ENCODE results near the gene ZNF512B.
A peak's percentile ranks its signal among the peaks of the same experiment; 100 is the strongest.
"Not testable (repeated sequence)": the region's sequence is repeated elsewhere in the genome, so short reads cannot be mapped to it uniquely, and the experiment has no call there.

The ZNF512B gene

GRCh38 chr20:63969838-63970713 lies at the start of gene ZNF512B:
TSS of gene ZNF512B (minus strand) at chr20:63969930. CDS start at chr20:63967950, 1,980 bp downstream.
- peak; percentile 61 for DNase-seq (ENCODE audit: low spot score)

DNA sequence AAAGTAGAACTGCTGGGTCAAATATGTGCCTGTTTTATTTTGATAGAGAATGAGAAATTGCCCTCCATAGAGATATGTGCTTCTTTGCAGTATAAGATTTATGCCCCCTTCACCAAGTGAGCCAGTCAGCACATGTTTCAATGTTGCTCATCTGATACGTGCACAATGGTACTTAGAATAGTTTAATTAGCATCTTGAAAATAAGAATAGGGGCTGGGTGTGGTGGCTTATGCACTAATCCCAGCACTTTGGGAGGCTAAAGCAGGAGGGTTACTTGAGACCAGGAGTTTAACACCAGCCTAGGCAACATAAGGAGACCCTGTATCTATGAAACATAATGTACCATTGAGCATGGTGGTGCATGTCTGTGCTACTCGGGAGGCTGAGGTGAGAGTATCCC lies 45.9 kb upstream of the ZNF512B start:
- DNase-seq (ENCODE audit: low spot score) = no peak

GRCh38 chr20:64012385-64013154 lies 42.8 kb upstream of the ZNF512B start:
- not testable (repeated sequence) for DNase-seq (ENCODE audit: low spot score)

DNA sequence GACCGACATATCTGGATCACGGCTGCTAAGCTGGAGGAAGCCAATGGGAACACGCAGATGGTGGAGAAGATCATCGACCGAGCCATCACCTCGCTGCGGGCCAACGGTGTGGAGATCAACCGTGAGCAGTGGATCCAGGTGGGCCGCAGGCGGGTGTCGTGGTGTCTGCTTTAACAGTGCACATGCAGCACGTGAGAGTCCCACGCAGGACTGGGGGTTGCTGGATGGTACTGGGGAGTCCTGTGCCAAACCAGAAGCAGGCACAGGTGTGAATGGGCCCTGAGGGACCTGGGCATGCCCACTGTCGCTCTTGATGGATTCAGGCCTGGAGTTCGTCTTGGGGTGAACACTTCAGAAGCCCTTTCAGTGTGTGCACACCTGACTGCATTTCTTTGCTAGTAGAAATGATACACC lies 41.6 kb upstream of the ZNF512B start:
- no peak for DNase-seq (ENCODE audit: low spot score)

DNA sequence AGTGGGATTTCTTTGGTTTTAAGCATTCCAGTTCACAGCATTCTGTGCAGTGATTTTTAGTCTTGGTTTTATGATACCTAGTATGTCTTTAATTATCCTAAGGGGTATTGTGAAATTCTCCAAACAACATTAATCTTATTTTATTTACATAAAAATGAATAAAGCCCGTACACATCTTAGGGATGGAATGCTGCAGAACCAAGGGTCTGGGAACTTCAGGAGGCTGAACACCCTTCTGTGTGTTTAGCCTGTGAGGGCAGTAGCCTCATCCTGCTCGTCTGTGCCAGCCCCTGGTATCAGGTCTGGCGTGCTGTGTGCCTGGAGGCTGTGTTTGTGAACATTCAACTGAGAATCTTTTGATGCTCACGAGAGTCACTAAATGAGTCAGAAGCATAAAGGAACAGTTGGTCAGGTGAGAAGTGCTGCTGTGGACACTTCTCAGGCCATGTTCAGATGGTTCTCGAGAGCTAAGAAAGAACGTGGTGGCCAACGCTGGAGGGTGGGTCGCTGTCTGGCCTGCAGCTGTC lies 41.0 kb upstream of the ZNF512B start:
- DNase-seq (ENCODE audit: low spot score) = no peak

DNA sequence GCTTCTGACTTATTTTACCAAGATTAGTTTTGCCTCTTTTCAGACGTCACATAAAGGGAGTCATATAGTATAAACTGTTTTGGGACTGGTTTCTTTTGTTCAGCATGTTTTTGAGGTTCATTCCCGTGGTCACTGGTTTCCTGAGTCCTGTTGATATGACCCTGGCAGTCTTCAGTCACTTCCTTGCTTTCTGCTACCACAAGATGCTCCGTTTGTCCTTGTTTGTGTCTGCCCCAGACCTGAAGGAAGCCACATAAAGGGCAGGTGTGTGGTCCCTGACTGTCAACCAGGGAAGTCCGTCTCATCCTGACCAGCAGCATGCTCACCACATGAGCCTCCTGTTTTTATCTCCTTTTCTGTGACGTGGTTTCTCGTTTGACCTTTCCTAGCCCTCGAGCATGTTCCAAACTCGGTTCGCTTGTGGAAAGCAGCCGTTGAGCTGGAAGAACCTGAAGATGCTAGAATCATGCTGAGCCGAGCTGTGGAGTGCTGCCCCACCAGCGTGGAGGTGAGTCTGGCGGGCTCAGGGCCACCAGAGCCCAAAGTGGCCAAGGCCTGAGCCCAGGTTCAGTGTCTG lies 40.2 kb upstream of the ZNF512B start:
- no peak for DNase-seq (ENCODE audit: low spot score)

DNA sequence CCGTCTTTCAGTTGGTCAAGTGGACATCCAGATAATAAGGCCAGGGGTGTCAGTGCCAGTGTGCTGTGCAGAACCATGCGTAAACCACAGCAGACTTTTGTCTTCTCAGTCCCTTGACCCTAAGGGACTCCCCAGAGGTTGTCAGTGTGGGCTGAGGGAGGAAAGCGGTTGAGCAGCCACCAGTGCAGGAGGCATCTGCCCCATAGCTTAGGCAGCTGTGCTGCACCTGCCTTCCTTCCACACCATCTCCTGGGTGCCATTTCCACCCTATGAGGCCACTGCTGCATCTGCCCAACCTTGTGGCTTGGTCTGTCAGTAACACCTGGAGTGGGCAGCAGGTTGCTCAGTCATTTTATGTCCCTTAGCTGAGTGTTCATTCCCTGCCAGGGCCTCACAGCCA lies 37.2 kb upstream of the ZNF512B start:
- no peak for DNase-seq (ENCODE audit: low spot score)

GRCh38 chr20:64006490-64006889 lies 36.8 kb upstream of the ZNF512B start:
- no peak for DNase-seq (ENCODE audit: low spot score)

GRCh38 chr20:64005394-64005793 lies 35.7 kb upstream of the ZNF512B start:
- DNase-seq (ENCODE audit: low spot score) = no peak

- DNase-seq (ENCODE audit: low spot score) = no peak
These were observed 34.4 kb upstream of the ZNF512B start for GRCh38 chr20:64003960-64004725.

- DNase-seq (ENCODE audit: low spot score) = no peak
These were observed 31.9 kb upstream of the ZNF512B start for GRCh38 chr20:64001607-64002011.

- DNase-seq (ENCODE audit: low spot score) = no peak
These were observed 31.2 kb upstream of the ZNF512B start for GRCh38 chr20:64000906-64001305.

- DNase-seq (ENCODE audit: low spot score) = no peak
These were observed 13.2 kb upstream of the ZNF512B start for GRCh38 chr20:63982937-63983336.

DNA sequence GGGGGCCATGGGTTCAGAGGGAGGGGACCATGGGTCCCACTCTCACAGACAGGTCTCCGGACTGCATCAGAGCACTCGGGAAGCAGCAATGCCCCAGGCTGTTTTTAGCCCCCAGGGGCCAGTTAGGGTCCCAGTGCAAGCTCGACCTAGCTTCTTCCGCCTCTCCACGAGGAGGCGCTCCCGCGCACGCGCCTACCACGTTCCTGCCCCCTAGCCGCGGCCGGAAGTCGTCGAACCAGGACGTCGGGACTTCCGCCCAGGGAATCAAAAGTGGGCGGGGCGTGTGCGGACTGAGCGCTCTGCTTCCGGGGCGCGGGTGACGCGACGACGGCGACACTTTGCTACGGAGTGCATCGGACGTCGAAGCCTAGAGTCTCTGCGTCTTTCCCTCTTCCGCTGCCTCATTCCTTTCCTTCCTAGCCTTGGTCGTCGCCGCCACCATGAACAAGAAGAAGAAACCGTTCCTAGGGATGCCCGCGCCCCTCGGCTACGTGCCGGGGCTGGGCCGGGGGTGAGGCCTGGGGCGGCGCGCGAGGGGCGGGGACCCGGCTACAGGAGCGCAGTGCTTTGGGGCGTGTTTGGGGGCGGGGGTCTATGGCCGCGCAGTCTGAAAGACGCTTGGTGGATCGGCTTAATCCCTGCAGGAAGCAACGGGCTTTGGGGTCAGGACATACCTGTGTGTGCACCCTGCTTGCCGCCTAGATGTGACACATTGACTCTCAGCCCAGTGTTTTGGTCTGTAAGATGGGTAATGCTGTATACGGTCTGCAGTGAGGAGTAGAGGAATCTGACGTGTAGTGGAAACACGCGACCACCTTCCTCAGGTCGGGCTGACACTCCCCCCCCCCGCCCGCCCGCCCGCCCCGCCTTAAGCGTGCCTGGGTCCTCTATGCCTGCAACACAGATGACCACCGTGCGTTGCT lies 11.3 kb upstream of the ZNF512B start, which contains the start of gene PRPF6:
PRPF6 (plus strand) TSS at position 327 of the 923 bp plus-strand sequence; CDS start at position 441, 114 bp downstream.
- peak; percentile 96 for DNase-seq (ENCODE audit: low spot score)

DNA sequence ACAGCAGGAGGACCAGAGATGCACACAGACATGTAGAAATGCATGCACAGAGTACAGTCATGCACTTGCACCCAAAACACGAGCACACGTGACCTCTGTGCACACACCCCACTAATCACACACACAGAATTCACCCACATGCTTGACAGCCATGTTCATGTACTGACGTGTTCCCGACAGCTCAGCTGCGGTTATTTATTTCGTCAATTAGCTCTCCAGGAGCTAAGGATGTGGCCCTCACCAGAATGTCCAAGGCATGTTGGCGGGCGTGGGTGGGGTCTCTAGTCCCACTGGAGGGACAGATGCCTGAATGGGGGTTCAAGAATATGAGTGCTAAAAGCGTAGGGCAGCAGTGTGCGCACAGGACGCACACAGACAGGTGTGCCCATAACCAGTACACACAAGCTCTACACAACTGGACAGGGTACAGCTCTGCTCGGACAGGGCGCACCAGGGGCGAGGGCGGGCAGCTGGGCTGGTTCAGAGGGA lies 10.6 kb upstream of the ZNF512B start:
- DNase-seq (ENCODE audit: low spot score) = no peak

DNA sequence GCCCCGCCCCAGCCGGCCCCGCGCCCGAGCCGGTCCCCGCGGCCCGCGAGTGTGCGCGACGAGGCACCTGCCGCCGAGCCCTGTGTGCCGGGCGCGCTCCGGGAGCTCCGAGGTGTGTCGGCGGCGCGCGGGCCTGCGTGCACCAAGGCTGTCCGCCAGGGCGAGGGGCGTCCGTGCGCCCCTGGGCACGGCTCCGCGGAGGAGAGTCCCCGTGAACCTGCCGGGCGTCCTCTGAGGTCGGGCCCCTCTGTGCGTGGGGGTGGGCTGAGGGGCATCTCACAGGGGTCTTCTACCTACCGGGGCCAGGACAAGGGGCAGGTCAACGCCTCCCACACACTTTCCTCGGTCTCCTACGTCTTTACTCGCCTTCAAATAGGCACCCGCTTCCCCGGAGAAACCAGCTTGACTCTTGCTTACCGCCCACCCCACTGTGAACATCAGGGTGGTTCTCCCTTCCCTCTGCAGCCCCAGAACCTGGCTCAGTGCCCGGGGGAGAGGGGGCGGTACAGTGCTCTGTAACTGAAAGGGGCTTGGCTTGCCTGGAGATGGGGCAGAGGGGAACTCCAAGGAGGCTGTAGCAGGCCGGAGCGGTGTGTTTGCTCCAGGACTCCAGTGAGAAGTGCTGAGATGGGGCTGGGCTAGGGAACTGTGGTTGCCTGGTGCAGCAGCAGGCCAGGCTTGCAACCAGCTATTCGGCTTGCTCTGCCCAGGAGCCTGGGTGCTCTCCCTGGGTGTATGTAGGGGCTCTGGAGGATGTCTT lies 10.0 kb upstream of the ZNF512B start, which contains the start of gene SAMD10:
SAMD10 (minus strand) TSS at position 86 of the 760 bp plus-strand sequence. CDS start 175 bp downstream, outside the sequence.
- DNase-seq (ENCODE audit: low spot score) = peak; percentile 68

DNA sequence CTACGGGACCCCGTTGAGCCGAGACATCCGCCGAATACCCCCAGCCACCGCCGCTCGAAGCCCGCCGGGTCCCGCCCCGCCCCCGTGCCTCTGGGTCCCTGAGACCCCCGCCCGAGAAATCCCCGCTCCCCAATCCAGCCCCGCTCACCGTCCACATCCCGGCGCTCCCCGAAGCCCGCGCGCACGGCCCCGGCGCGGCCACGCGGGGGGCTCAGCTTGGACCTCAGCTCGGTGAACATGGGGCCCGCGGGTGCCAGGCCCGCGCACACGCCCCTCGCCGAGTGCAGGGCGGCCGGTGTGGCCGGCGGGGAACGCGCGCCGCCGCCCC lies 9.5 kb upstream of the ZNF512B start:
- DNase-seq (ENCODE audit: low spot score) = no peak

GRCh38 chr20:63978319-63979228 lies 8.8 kb upstream of the ZNF512B start:
- peak; percentile 82 for DNase-seq (ENCODE audit: low spot score)

All from kidney tubule cell (primary cell).